NCI-H82 treated with DMSO at 0.1 percent for 48 hours (cell line): ENCODE results near the gene FAM193A.
"Not testable (repeated sequence)": the region's sequence is repeated elsewhere in the genome, so short reads cannot be mapped to it uniquely, and the experiment has no call there.

Experiments used
- DNase-seq: peaks from one replicate; lab custom pipeline; 2025; ENCODE audit not compliant: unreplicated experiment; lab: John Stamatoyannopoulos, UW

Gene FAM193A

GRCh38 chr4:2744576-2745270 lies 208.3 kb downstream of the FAM193A start:
- DNase-seq: no peak

- DNase-seq: no peak
These were observed 209.1 kb downstream of the FAM193A start for GRCh38 chr4:2745516-2745915.

- DNase-seq: no peak
These were observed 209.7 kb downstream of the FAM193A start for GRCh38 chr4:2745981-2746806.

- DNase-seq: no peak
These were observed 210.6 kb downstream of the FAM193A start for GRCh38 chr4:2746891-2747695.

GRCh38 chr4:2750719-2751605 lies 214.5 kb downstream of the FAM193A start:
- DNase-seq: no peak

- DNase-seq: no peak
These were observed 217.0 kb downstream of the FAM193A start for GRCh38 chr4:2753436-2753835.

- no peak for DNase-seq
These were observed 218.7 kb downstream of the FAM193A start for GRCh38 chr4:2754848-2755819.

- peak; percentile 12 for DNase-seq
These were observed 219.6 kb downstream of the FAM193A start, which contains the start of gene TNIP2 for GRCh38 chr4:2755821-2756690. Gene TNIP2 (minus strand): TSS chr4:2756336. CDS start chr4:2756289, 47 bp downstream.

GRCh38 chr4:2756691-2757350 lies 220.4 kb downstream of the FAM193A start:
- DNase-seq: no peak

GRCh38 chr4:2757426-2757825 lies 221.0 kb downstream of the FAM193A start:
- no peak for DNase-seq

GRCh38 chr4:2761035-2761923 lies 224.8 kb downstream of the FAM193A start:
- no peak for DNase-seq

- no peak for DNase-seq
These were observed 225.6 kb downstream of the FAM193A start for GRCh38 chr4:2762048-2762447.

GRCh38 chr4:2762486-2763370 lies 226.3 kb downstream of the FAM193A start:
- DNase-seq: not testable (repeated sequence)

GRCh38 chr4:2763511-2763967 lies 227.1 kb downstream of the FAM193A start:
- DNase-seq: no peak

GRCh38 chr4:2765832-2766526 lies 229.5 kb downstream of the FAM193A start:
- no peak for DNase-seq
